ENCODE results near the gene RBM20. TPM values are rescaled to one million over a fixed set of nuclear protein-coding genes. Genes with fewer than 3 reads are reported as not detected.

RBM20 gene
- total RNA-seq, 1 experiment from 2014 or later: not detected

DNA sequence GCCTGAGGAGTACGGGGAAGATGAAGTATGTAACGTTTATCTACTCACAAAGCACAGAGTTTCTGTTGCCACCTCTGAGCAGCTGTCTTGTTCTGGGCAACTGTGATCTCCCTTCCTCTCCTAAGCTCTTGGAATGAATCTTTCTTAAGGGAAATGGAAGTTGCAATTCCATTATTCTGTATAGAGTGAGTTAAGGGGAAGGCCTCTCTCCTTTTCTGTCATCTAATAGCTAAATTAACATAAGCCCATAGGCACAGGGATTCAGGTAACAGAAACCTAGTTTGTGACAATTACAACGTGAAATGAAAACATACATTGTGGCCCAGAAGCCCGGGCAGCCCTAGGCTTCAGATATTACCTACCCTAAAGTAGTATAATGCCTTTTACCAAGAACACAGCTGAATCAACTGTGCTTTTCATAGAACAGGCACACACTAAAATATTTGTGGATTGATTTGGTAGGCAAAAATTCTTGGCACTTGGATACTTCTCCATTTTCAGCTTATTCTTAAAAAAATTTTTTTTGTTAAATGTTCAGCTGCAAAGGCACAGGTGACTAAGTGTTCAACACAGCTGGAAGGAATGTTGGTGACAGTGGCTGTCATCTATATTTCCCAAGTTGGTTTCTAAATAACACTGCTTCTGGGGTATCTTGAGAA lies 223.8 kb downstream of the RBM20 start:
- CTCF ChIA-PET: no interaction called here
- BruUV-seq (replicated peaks): no TSS peak
- no peak for DNase-seq
- Mint-ChIP-seq H3K36me3 (ENCODE audit: insufficient read depth, unreplicated experiment) (peaks cover 20% of the 10 kb centered on the region), H3K4me3 (ENCODE audit: low read depth, unreplicated experiment) (no peak overlapping the region), H3K27me3 (ENCODE audit: unreplicated experiment) (no peaks in the 10 kb centered on the region), H3K4me1 (ENCODE audit: low read depth, unreplicated experiment) (peaks cover 35% of the 10 kb centered on the region), H3K27ac (ENCODE audit: unreplicated experiment) (no peak overlapping the region), H3K9me3 (ENCODE audit: low read depth, unreplicated experiment) (no peaks in the 10 kb centered on the region)
- intact Hi-C loops (cut with micrococcal nuclease; ENCODE audit: unreplicated experiment): no loop called here
- TF ChIP-seq, protein P1, sequence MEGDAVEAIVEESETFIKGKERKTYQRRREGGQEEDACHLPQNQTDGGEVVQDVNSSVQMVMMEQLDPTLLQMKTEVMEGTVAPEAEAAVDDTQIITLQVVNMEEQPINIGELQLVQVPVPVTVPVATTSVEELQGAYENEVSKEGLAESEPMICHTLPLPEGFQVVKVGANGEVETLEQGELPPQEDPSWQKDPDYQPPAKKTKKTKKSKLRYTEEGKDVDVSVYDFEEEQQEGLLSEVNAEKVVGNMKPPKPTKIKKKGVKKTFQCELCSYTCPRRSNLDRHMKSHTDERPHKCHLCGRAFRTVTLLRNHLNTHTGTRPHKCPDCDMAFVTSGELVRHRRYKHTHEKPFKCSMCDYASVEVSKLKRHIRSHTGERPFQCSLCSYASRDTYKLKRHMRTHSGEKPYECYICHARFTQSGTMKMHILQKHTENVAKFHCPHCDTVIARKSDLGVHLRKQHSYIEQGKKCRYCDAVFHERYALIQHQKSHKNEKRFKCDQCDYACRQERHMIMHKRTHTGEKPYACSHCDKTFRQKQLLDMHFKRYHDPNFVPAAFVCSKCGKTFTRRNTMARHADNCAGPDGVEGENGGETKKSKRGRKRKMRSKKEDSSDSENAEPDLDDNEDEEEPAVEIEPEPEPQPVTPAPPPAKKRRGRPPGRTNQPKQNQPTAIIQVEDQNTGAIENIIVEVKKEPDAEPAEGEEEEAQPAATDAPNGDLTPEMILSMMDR (IDR thresholded peaks at IDR 0.05; ENCODE audit: unreplicated experiment): no peak

DNA sequence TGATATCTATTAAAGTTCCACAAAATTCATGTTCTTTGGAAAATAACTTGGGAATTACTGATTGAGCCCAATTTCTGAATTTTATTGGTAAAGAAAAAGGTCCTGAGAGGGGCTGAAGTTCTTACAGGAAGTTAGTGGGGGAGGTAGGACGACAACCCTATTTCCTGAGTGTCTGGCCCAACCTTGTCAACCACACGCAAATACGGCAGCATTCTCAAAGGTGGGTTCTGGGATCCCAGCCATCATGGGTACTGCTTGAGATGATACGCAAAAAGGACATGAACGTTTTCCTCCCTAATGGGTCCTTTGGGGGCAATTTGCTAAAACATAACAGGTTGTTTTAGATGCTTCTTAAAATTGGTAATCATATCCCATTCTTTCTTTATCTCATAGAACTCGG lies 224.8 kb downstream of the RBM20 start:
- Mint-ChIP-seq H3K27me3 (ENCODE audit: unreplicated experiment) (no peaks in the 10 kb centered on the region), H3K36me3 (ENCODE audit: insufficient read depth, unreplicated experiment) (peaks cover 25% of the 10 kb centered on the region), H3K4me3 (ENCODE audit: low read depth, unreplicated experiment) (no peak overlapping the region), H3K9me3 (ENCODE audit: low read depth, unreplicated experiment) (no peaks in the 10 kb centered on the region), H3K27ac (ENCODE audit: unreplicated experiment) (peak overlapping the region; percentile 27), H3K4me1 (ENCODE audit: low read depth, unreplicated experiment) (peaks cover 35% of the 10 kb centered on the region)
- no TSS peak for BruUV-seq (replicated peaks)
- TF ChIP-seq, protein P1 (IDR thresholded peaks at IDR 0.05; ENCODE audit: unreplicated experiment): no peak
- CTCF ChIA-PET: no interaction called here
- no peak for DNase-seq
- intact Hi-C loops (cut with micrococcal nuclease; ENCODE audit: unreplicated experiment): no loop called here

DNA sequence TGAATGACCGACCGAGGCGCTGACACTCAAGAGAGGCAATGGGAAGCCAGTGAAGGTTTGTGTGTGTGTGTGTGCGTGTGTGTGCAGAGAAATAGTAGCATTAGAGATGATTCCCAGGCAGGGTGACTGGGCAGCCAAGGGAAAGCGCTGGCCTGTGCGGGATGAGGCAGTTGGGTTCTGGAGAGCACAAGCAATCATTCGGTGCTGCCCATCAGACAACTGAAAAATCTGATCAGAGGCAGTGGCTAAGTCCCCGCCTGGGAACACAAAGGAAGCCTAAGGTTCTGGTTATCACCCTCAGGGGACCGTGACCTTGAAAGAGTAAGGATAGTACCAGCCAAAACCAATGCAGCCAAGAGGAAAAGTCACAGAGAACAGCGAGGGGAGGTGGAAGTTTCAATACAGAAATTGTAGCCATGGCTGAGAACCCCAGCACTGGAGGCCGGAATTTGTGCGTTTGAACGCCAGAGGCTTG lies 226.7 kb downstream of the RBM20 start:
- DNase-seq: no peak
- Mint-ChIP-seq H3K36me3 (ENCODE audit: insufficient read depth, unreplicated experiment) (peaks cover 25% of the 10 kb centered on the region), H3K27ac (ENCODE audit: unreplicated experiment) (peak overlapping the region; percentile 96), H3K27me3 (ENCODE audit: unreplicated experiment) (no peaks in the 10 kb centered on the region), H3K4me1 (ENCODE audit: low read depth, unreplicated experiment) (peaks cover 19% of the 10 kb centered on the region), H3K9me3 (ENCODE audit: low read depth, unreplicated experiment) (no peaks in the 10 kb centered on the region), H3K4me3 (ENCODE audit: low read depth, unreplicated experiment) (peak overlapping the region; percentile 81)
- intact Hi-C loops (cut with micrococcal nuclease; ENCODE audit: unreplicated experiment): no loop called here
- no TSS peak for BruUV-seq (replicated peaks)
- TF ChIP-seq, protein P1 (IDR thresholded peaks at IDR 0.05; ENCODE audit: unreplicated experiment): no peak
- CTCF ChIA-PET: interaction anchor here (1.0 kb wide), 1 partner anchor 10 kb away, joined by 3 read pairs; no protein-coding TSS in a partner anchor

DNA sequence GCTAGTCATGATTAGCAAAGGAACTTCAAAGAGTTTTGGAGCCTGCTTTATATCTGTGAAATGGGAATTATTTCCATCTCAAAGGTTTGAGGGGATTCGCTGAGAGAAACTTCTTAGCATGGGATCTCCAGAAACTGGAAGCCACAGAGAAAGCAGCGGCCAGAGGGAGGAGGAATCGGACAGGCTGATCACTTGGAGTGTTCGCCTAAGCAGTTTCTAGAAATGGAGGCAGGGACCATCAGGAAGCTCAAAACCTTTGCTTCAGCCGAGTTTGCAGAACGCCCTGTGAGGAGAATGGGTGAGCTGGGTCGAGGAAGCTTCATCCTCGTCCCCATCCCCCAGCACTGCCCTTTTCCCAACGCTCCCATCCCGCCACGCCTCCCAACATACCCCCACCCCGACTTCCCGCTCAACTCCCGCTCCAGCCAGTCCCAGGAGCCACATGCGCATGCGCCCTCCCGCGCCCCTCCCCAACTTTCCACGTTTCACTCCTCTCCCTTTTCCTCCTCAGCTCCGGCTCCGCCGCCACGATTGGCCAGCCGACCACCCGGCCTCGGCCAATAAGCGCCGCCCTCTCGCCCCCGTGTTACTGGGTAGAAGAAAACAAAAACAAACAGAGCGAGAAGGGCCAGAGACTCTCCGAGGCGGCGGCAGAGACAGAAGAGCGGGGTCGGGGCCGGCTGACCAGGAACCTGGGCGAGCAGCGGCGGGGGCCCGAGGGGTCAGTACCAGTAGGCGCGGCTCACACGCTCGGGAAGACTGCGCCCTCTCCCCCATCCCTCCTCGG lies 227.4 kb downstream of the RBM20 start, which contains the start of gene PDCD4:
Gene PDCD4 (plus strand): TSS at position 631 of the 787 bp plus-strand sequence. CDS start 4,100 bp downstream, outside the sequence.
- TF ChIP-seq, protein P1 (IDR thresholded peaks at IDR 0.05; ENCODE audit: unreplicated experiment): no peak
- no peaks in the 10 kb centered on the region for H3K27me3 Mint-ChIP-seq (ENCODE audit: unreplicated experiment)
- peaks cover 18% of the 10 kb centered on the region for H3K4me1 Mint-ChIP-seq (ENCODE audit: low read depth, unreplicated experiment)
- DNase-seq: peak; percentile 97
- no peaks in the 10 kb centered on the region for H3K9me3 Mint-ChIP-seq (ENCODE audit: low read depth, unreplicated experiment)
- CTCF ChIA-PET: interaction anchor here (1.0 kb wide), 1 partner anchor 11 kb away, joined by 3 read pairs; no protein-coding TSS in a partner anchor
- peak within 1 kb of the TSS; percentile 81 for H3K4me3 Mint-ChIP-seq (ENCODE audit: low read depth, unreplicated experiment)
- intact Hi-C loops (cut with micrococcal nuclease; ENCODE audit: unreplicated experiment): no loop called here
- BruUV-seq (replicated peaks): TSS peak; percentile 72
- peaks cover 25% of the 10 kb centered on the region for H3K36me3 Mint-ChIP-seq (ENCODE audit: insufficient read depth, unreplicated experiment)
- peak within 1 kb of the TSS; percentile 96 for H3K27ac Mint-ChIP-seq (ENCODE audit: unreplicated experiment)

Data from Calu3 (cell line).